Body of pancreas (tissue), 4 donors: ENCODE measurements around the gene SH3PXD2B.

Experiments used
- POLR2A ChIP-seq, 3 donors: fragments of 450-650 bp; IDR thresholded peaks; one replicate each; pipeline ENCODE4 v1.6.1; 2016; ENCODE audit warnings: antibody characterized with exemption in 3 of 3, mild to moderate bottlenecking in 2 of 3
- TF ChIP-seq, protein P1 (sequence below), 7 experiments: fragments of 450-650 bp in 4 of 7; fragments of 200-600 bp in 3 of 7; sonication (generic) in 3 of 7; IDR thresholded peaks; one replicate each; pipeline ENCODE4 v1.5.1; 2016 to 2019; ENCODE audit warnings: antibody characterized with exemption in 7 of 7

DNA sequence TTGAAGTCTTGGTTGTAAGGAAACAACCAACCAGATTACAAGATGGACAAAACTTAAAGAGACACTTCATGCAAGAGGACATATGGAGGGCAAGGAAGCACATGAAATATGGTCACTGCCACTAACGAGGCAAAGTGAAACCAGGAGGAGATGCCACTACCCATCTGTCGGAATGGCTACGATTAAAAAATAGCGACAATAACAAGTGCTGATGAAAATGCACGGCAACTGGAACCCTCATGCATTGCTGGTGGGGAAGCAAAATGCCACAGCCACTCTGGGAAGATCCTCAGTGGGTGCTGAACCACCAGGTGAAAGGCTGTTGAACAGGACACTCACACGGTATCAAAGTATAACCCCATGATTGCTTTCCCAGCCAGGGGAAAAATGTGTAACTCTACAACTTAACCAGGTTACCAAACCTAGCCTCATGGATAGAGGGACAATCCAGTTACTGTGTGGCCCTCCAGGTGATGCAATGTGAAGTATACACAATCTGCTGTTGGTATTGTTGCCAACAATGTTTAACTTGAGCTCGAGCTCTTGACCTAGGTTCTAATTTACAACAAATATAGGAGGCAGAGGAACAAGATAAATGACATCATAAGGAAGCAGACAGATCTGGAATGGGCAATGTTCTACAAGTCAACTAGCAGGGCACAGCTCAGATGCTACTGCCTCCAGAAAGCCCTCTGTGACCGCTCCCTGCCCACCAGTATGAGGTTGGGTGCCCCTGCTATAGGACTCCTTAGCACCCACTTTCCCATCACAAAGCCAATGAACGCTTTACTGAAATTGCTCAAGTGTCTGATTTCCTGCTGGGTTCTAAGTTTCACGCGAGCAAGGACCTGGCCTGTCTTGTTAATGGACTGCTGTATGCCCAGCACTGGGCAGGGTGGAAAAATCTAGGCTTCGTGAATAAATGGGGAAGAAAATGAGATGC is 25.8 kb downstream of the SH3PXD2B start:
- TF ChIP-seq, protein P1, sequence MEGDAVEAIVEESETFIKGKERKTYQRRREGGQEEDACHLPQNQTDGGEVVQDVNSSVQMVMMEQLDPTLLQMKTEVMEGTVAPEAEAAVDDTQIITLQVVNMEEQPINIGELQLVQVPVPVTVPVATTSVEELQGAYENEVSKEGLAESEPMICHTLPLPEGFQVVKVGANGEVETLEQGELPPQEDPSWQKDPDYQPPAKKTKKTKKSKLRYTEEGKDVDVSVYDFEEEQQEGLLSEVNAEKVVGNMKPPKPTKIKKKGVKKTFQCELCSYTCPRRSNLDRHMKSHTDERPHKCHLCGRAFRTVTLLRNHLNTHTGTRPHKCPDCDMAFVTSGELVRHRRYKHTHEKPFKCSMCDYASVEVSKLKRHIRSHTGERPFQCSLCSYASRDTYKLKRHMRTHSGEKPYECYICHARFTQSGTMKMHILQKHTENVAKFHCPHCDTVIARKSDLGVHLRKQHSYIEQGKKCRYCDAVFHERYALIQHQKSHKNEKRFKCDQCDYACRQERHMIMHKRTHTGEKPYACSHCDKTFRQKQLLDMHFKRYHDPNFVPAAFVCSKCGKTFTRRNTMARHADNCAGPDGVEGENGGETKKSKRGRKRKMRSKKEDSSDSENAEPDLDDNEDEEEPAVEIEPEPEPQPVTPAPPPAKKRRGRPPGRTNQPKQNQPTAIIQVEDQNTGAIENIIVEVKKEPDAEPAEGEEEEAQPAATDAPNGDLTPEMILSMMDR (IDR thresholded peaks at IDR 0.05), result no peak
- TF ChIP-seq POLR2A (IDR thresholded peaks at IDR 0.05), result no peak
